Lower leg skin (tissue), 3 donors: ENCODE measurements around the gene NAV2.

ENCODE experiments used
- POLR2A ChIP-seq, 2 donors: fragments of 450-650 bp; IDR thresholded peaks; one replicate each; pipeline ENCODE4 v1.6.1; 2016 to 2017; ENCODE audit warnings: antibody characterized with exemption in 2 of 2, mild to moderate bottlenecking in 1 of 2, moderate library complexity in 1 of 2
- TF ChIP-seq, protein P1 (sequence below), 3 donors: fragments of 450-650 bp; IDR thresholded peaks; one replicate each; pipeline ENCODE4 v1.5.1; 2016; ENCODE audit warnings: antibody characterized with exemption in 3 of 3, mild to moderate bottlenecking in 3 of 3, moderate library complexity in 2 of 3

DNA sequence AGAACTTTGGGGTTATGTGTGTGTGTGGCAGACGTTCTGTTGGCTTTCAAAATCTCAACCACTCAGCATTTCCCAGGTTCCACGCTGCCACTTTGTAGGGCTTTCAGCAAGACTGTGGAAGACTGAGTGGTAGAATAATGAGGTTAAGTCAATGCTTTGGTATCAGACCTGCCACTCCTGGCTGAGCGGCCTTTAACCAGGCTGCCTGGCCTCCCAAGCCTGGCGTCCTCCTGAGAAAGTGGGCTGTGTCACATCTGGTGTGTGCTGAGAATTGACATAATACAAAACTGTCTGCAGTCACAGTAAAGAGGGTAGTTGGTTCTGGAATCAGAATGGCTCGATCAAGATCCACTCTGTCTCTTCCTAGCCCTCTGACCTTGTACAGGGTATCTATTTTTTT is 321.2 kb downstream of the NAV2 start:
- TF ChIP-seq, protein P1, sequence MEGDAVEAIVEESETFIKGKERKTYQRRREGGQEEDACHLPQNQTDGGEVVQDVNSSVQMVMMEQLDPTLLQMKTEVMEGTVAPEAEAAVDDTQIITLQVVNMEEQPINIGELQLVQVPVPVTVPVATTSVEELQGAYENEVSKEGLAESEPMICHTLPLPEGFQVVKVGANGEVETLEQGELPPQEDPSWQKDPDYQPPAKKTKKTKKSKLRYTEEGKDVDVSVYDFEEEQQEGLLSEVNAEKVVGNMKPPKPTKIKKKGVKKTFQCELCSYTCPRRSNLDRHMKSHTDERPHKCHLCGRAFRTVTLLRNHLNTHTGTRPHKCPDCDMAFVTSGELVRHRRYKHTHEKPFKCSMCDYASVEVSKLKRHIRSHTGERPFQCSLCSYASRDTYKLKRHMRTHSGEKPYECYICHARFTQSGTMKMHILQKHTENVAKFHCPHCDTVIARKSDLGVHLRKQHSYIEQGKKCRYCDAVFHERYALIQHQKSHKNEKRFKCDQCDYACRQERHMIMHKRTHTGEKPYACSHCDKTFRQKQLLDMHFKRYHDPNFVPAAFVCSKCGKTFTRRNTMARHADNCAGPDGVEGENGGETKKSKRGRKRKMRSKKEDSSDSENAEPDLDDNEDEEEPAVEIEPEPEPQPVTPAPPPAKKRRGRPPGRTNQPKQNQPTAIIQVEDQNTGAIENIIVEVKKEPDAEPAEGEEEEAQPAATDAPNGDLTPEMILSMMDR (IDR thresholded peaks at IDR 0.05) = no peak
- no peak for TF ChIP-seq POLR2A (IDR thresholded peaks at IDR 0.05)
